ENCODE data around the gene GARNL3. TPM values are rescaled to one million over a fixed set of nuclear protein-coding genes. Genes with fewer than 3 reads are reported as not detected.

The GARNL3 gene
- total and polyA plus RNA-seq, 3 experiments from 2014 or later = 0.25 to 3.5 (median 2.5) TPM

DNA sequence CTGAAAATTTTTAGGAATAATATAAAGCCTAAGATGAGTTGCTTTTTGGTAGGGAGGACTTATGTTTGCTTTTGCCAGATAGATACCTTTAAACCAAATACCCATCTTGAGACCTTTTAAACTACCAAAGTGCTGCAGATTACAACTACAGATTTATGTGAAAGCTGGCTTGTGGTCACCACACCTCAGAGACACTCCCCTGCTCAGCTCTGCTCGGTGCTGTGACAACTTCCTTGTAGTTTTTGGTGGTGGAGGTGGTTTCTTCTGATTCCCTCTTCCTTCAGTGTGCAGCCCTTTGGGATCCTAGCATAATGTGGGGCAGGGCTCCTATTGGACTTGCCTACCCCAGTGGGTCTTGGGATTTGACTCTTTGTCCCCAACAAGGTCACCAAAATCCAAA, 29.2 kb downstream of the GARNL3 start:
- no peaks in the 10 kb centered on the region for H3K27me3 ChIP-seq (ENCODE audit: insufficient read depth, low read length, poor library complexity, severe bottlenecking)
- Mint-ChIP-seq H3K9me3 (no peaks in the 10 kb centered on the region), H3K4me1 (peaks cover 0 to 6% (median 2%) of the 10 kb centered on the region in 3 donors), H3K4me3 (no peak overlapping the region), H3K36me3 (no peaks in the 10 kb centered on the region), H3K27ac (no peak overlapping the region), H3K27me3 (peaks cover 5 to 15% of the 10 kb centered on the region in 2 donors)
- DNase-seq = no peak
- no peak overlapping the region for H3K27ac ChIP-seq (ENCODE audit: low read depth, low read length)
- no peaks in the 10 kb centered on the region for H3K9me3 ChIP-seq (ENCODE audit: low read length)
- no peaks in the 10 kb centered on the region for H3K36me3 ChIP-seq (ENCODE audit: insufficient read depth, low read length)
- H3K4me1 ChIP-seq (ENCODE audit: insufficient read depth, low read length) = no peaks in the 10 kb centered on the region
- CTCF ChIA-PET = no interaction called here
- no peak overlapping the region for H3K4me3 ChIP-seq (ENCODE audit: low read length)
- POLR2A ChIA-PET = no interaction called here

- Histone ChIP-seq H3K27me3 (ENCODE audit: insufficient read depth, low read length, poor library complexity, severe bottlenecking) (no peaks in the 10 kb centered on the region), H3K4me3 (ENCODE audit: low read length) (no peak overlapping the region), H3K36me3 (ENCODE audit: insufficient read depth, low read length) (no peaks in the 10 kb centered on the region), H3K27ac (ENCODE audit: low read depth, low read length) (no peak overlapping the region), H3K9me3 (ENCODE audit: low read length) (no peaks in the 10 kb centered on the region), H3K4me1 (ENCODE audit: insufficient read depth, low read length) (no peaks in the 10 kb centered on the region)
- Mint-ChIP-seq H3K27me3 (peaks cover 0 to 5% of the 10 kb centered on the region in 2 donors), H3K9me3 (no peaks in the 10 kb centered on the region), H3K36me3 (no peaks in the 10 kb centered on the region), H3K4me3 (no peak overlapping the region), H3K4me1 (peaks cover 0 to 6% (median 2%) of the 10 kb centered on the region in 3 donors), H3K27ac (no peak overlapping the region)
- DNase-seq = no peak
- POLR2A ChIA-PET = no interaction called here
- CTCF ChIA-PET = no interaction called here
Observed at GRCh38 chr9:127295005-127295404, 30.4 kb downstream of the GARNL3 start.

DNA sequence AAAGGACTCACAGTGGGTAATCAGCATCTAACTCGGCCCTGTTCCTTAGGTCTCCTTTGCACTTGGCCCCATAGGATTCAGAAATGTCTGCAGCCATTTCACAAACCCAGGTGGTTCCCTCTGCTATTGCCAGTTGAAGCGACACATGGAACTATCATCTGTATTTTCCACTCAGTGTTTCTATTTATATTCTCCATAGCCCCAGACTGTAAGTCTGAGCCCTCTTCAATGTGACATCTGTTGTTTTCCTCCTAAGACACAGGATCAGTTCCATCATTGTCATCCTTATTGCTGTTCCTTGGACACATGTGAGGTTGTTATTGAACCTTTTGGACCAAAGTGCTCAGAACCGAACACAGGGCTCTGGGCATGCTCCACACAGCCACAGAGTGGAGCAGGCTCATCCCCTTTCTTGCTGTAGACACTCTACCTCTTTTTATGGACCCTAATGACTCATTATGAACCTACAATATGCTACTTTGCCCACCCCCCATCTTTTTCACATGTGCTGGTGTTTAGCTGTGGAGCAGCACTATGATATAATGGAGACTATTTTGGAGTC, 36.4 kb downstream of the GARNL3 start:
- H3K36me3 Mint-ChIP-seq = no peaks in the 10 kb centered on the region
- peak overlapping the region in 1 of 8 donors; percentile 44 for H3K27ac Mint-ChIP-seq
- CTCF ChIA-PET = no interaction called here
- no peak overlapping the region for H3K4me3 Mint-ChIP-seq
- Histone ChIP-seq H3K36me3 (ENCODE audit: insufficient read depth, low read length) (no peaks in the 10 kb centered on the region), H3K27ac (ENCODE audit: low read depth, low read length) (no peak overlapping the region), H3K4me3 (ENCODE audit: low read length) (no peak overlapping the region), H3K4me1 (ENCODE audit: insufficient read depth, low read length) (no peaks in the 10 kb centered on the region), H3K27me3 (ENCODE audit: insufficient read depth, low read length, poor library complexity, severe bottlenecking) (no peaks in the 10 kb centered on the region), H3K9me3 (ENCODE audit: low read length) (no peaks in the 10 kb centered on the region)
- POLR2A ChIA-PET = no interaction called here
- H3K9me3 Mint-ChIP-seq = no peaks in the 10 kb centered on the region
- H3K4me1 Mint-ChIP-seq = no peaks in the 10 kb centered on the region
- DNase-seq = no peak
- peaks cover 0 to 14% of the 10 kb centered on the region in 2 donors for H3K27me3 Mint-ChIP-seq

DNA sequence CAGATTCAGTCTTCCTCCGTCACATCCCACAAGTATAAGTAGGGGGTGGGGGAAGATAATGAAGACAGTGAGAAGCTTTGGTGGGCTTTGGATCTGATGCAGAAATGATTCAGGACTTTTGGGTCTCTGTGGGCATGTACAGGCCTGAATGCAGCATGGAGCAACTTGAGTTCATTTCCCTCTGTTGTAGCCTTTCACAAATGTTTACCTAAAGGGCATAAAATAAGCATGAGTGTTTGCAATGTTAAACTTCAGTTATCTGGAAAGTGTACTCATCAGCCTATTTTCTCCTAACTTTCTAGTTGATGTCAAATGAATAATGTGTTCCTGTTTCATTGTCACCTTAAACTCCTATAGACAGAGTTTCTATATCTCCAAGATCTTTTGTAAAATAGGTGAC, 39.3 kb downstream of the GARNL3 start:
- H3K36me3 ChIP-seq (ENCODE audit: insufficient read depth, low read length) = no peaks in the 10 kb centered on the region
- H3K27ac Mint-ChIP-seq = no peak overlapping the region
- H3K9me3 ChIP-seq (ENCODE audit: low read length) = no peaks in the 10 kb centered on the region
- H3K9me3 Mint-ChIP-seq = no peaks in the 10 kb centered on the region
- no peak overlapping the region for H3K4me3 ChIP-seq (ENCODE audit: low read length)
- POLR2A ChIA-PET = no interaction called here
- H3K27me3 ChIP-seq (ENCODE audit: insufficient read depth, low read length, poor library complexity, severe bottlenecking) = no peaks in the 10 kb centered on the region
- H3K4me1 Mint-ChIP-seq = no peaks in the 10 kb centered on the region
- no peaks in the 10 kb centered on the region for H3K36me3 Mint-ChIP-seq
- peaks cover 2 to 18% of the 10 kb centered on the region in 2 donors for H3K27me3 Mint-ChIP-seq
- CTCF ChIA-PET = no interaction called here
- H3K4me3 Mint-ChIP-seq = no peak overlapping the region
- DNase-seq = no peak
- no peak overlapping the region for H3K27ac ChIP-seq (ENCODE audit: low read depth, low read length)
- H3K4me1 ChIP-seq (ENCODE audit: insufficient read depth, low read length) = no peaks in the 10 kb centered on the region

DNA sequence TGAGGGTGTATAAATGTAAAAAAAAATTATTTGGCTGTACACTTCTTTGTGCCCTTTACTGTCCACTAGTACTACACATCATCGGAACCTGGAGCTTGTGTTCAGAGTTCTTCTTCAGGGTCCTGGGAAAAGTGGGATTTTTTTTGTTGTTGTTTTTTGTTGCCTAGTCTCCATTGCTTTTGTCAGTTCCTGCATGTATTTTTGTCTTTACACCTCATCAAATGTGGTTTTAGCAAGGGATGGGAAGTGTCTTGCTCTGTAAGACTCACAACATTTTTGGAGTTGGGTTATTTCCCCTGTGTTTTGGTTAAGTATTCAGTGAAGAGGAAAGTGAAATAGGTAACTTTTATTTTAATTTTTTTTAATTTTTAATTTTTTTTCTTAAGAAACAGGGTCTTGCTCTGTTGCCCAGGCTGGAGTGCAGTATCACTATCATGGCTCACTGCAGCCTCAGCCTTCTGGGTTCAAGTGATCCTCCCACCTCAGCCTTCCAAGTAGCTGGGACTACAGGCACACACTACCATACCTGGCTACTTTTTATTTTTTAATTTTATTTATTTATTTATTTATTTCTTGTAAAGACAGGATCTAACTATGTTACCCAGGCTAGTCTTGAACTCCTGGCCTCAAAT, 40.7 kb downstream of the GARNL3 start:
- Mint-ChIP-seq H3K27ac (no peak overlapping the region), H3K27me3 (peaks cover 3 to 21% of the 10 kb centered on the region in 2 donors), H3K36me3 (no peaks in the 10 kb centered on the region), H3K4me1 (no peaks in the 10 kb centered on the region), H3K9me3 (no peaks in the 10 kb centered on the region), H3K4me3 (no peak overlapping the region)
- no peak overlapping the region for H3K4me3 ChIP-seq (ENCODE audit: low read length)
- H3K9me3 ChIP-seq (ENCODE audit: low read length) = no peaks in the 10 kb centered on the region
- no peaks in the 10 kb centered on the region for H3K36me3 ChIP-seq (ENCODE audit: insufficient read depth, low read length)
- H3K4me1 ChIP-seq (ENCODE audit: insufficient read depth, low read length) = no peaks in the 10 kb centered on the region
- ChIA-PET POLR2A (no interaction called here), CTCF (no interaction called here)
- H3K27ac ChIP-seq (ENCODE audit: low read depth, low read length) = no peak overlapping the region
- no peaks in the 10 kb centered on the region for H3K27me3 ChIP-seq (ENCODE audit: insufficient read depth, low read length, poor library complexity, severe bottlenecking)
- no peak for DNase-seq

DNA sequence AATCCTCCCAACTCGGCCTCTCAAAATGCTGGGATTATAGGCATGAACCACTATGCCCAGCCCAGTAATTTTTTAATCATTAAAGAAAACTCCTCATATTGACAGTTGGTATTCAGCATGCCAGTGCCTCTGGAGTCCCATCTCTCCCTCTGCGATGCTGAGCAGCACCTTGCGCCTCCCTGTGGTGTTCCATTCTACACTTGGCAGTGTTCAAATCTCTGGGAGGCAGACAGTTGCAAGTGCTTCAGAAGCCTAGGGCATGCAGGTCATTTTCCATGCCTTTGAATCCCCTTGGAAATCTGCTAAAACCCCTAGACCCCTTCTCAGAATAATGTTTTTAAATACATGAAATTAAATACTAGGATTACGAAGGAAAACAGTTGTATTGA, 41.3 kb downstream of the GARNL3 start:
- no peak for DNase-seq
- Mint-ChIP-seq H3K9me3 (no peaks in the 10 kb centered on the region), H3K27me3 (peaks cover 3 to 21% of the 10 kb centered on the region in 2 donors), H3K4me3 (no peak overlapping the region), H3K27ac (no peak overlapping the region), H3K4me1 (no peaks in the 10 kb centered on the region), H3K36me3 (no peaks in the 10 kb centered on the region)
- CTCF ChIA-PET = no interaction called here
- no peaks in the 10 kb centered on the region for H3K4me1 ChIP-seq (ENCODE audit: insufficient read depth, low read length)
- no peaks in the 10 kb centered on the region for H3K36me3 ChIP-seq (ENCODE audit: insufficient read depth, low read length)
- no peak overlapping the region for H3K27ac ChIP-seq (ENCODE audit: low read depth, low read length)
- H3K9me3 ChIP-seq (ENCODE audit: low read length) = no peaks in the 10 kb centered on the region
- no peak overlapping the region for H3K4me3 ChIP-seq (ENCODE audit: low read length)
- no peaks in the 10 kb centered on the region for H3K27me3 ChIP-seq (ENCODE audit: insufficient read depth, low read length, poor library complexity, severe bottlenecking)
- POLR2A ChIA-PET = no interaction called here

GRCh38 chr9:127307802-127308201, 43.2 kb downstream of the GARNL3 start:
- Histone ChIP-seq H3K4me1 (ENCODE audit: insufficient read depth, low read length) (no peaks in the 10 kb centered on the region), H3K27ac (ENCODE audit: low read depth, low read length) (no peak overlapping the region), H3K9me3 (ENCODE audit: low read length) (no peaks in the 10 kb centered on the region), H3K4me3 (ENCODE audit: low read length) (no peak overlapping the region), H3K36me3 (ENCODE audit: insufficient read depth, low read length) (no peaks in the 10 kb centered on the region), H3K27me3 (ENCODE audit: insufficient read depth, low read length, poor library complexity, severe bottlenecking) (no peaks in the 10 kb centered on the region)
- DNase-seq = no peak
- Mint-ChIP-seq H3K4me3 (no peak overlapping the region), H3K27me3 (peaks cover 3 to 21% of the 10 kb centered on the region in 2 donors), H3K4me1 (no peaks in the 10 kb centered on the region), H3K9me3 (no peaks in the 10 kb centered on the region), H3K27ac (no peak overlapping the region), H3K36me3 (no peaks in the 10 kb centered on the region)
- ChIA-PET POLR2A (no interaction called here), CTCF (no interaction called here)

GRCh38 chr9:127308652-127309434, 44.3 kb downstream of the GARNL3 start:
- Histone ChIP-seq H3K9me3 (ENCODE audit: low read length) (no peaks in the 10 kb centered on the region), H3K27ac (ENCODE audit: low read depth, low read length) (no peak overlapping the region), H3K36me3 (ENCODE audit: insufficient read depth, low read length) (no peaks in the 10 kb centered on the region), H3K27me3 (ENCODE audit: insufficient read depth, low read length, poor library complexity, severe bottlenecking) (no peaks in the 10 kb centered on the region), H3K4me3 (ENCODE audit: low read length) (no peak overlapping the region), H3K4me1 (ENCODE audit: insufficient read depth, low read length) (no peaks in the 10 kb centered on the region)
- Mint-ChIP-seq H3K27ac (no peak overlapping the region), H3K36me3 (no peaks in the 10 kb centered on the region), H3K27me3 (peaks cover 3 to 19% of the 10 kb centered on the region in 2 donors), H3K9me3 (no peaks in the 10 kb centered on the region), H3K4me3 (no peak overlapping the region), H3K4me1 (no peaks in the 10 kb centered on the region)
- POLR2A ChIA-PET = no interaction called here
- CTCF ChIA-PET = interaction anchor here (1.4 kb wide), 1 partner anchor 10 kb away, joined by 3 read pairs; no protein-coding TSS in a partner anchor
- DNase-seq = no peak
